OCI-LY1 (cell line): ENCODE results near the gene TBL1Y.
"Not testable (repeated sequence)": the region's sequence is repeated elsewhere in the genome, so short reads cannot be mapped to it uniquely, and the experiment has no call there.

Source experiments
- H2AFZ ChIP-seq: fragments of 200-600 bp; sonication (generic), shearing (Covaris generic); 2 replicates; pipeline ENCODE4 v1.6.0; 2014; ENCODE audit warnings: antibody characterized with exemption, mild to moderate bottlenecking, low read length
- H3F3A ChIP-seq: fragments of 200-600 bp; sonication (generic), shearing (Covaris generic); 2 replicates; pipeline ENCODE4 v1.6.0; 2014; ENCODE audit warnings: mild to moderate bottlenecking, antibody characterized with exemption, low read length, moderate library complexity; ENCODE audit not compliant: insufficient read depth
- H3K27ac ChIP-seq: fragments of 200-600 bp; sonication (generic); 2 replicates; pipeline ENCODE4 v1.5.1; 2014; ENCODE audit warnings: low read length, mixed run types, mild to moderate bottlenecking, low read depth; ENCODE audit not compliant: poor library complexity, severe bottlenecking
- H3K27me3 ChIP-seq: fragments of 200-600 bp; sonication (generic); 2 replicates; pipeline ENCODE4 v1.6.0; 2014; ENCODE audit warnings: antibody characterized with exemption, mild to moderate bottlenecking, low read length, moderate library complexity; ENCODE audit not compliant: insufficient read depth
- H3K36me3 ChIP-seq: fragments of 200-600 bp; sonication (generic); 2 replicates; pipeline ENCODE4 v1.6.1; 2014; ENCODE audit warnings: mild to moderate bottlenecking, antibody characterized with exemption, low read length, moderate library complexity, mixed read lengths; ENCODE audit not compliant: insufficient read depth
- H3K4me1 ChIP-seq: fragments of 200-600 bp; sonication (generic); 2 replicates; pipeline ENCODE4 v1.5.1; 2014; ENCODE audit warnings: mild to moderate bottlenecking, low read length, moderate library complexity; ENCODE audit not compliant: insufficient read depth, severe bottlenecking
- H3K4me2 ChIP-seq: fragments of 200-600 bp; sonication (generic), shearing (Covaris generic); 2 replicates; pipeline ENCODE4 v1.6.1; 2014; ENCODE audit warnings: low read length
- H3K4me3 ChIP-seq: fragments of 200-600 bp; sonication (generic); 2 replicates; pipeline ENCODE4 v1.5.1; 2014; ENCODE audit warnings: low read length, low read depth, mild to moderate bottlenecking, mixed read lengths; ENCODE audit not compliant: poor library complexity, severe bottlenecking
- H3K79me2 ChIP-seq: fragments of 200-600 bp; shearing (Covaris generic); 2 replicates; pipeline ENCODE4 v1.6.1; 2016; ENCODE audit warnings: mixed run types, low read length, mixed read lengths; ENCODE audit not compliant: insufficient read depth
- H3K9ac ChIP-seq: fragments of 200-600 bp; sonication (generic), shearing (Covaris generic); 2 replicates; pipeline ENCODE4 v1.6.1; 2014; ENCODE audit warnings: mild to moderate bottlenecking, low read length, mixed read lengths
- H3K9me2 ChIP-seq: fragments of 200-600 bp; sonication (generic), shearing (Covaris generic); 2 replicates; pipeline ENCODE4 v1.6.1; 2014; ENCODE audit warnings: low read depth, mild to moderate bottlenecking, low read length, mixed read lengths
- H3K9me3 ChIP-seq: fragments of 200-600 bp; shearing (Covaris generic); 2 replicates; pipeline ENCODE4 v1.6.1; 2014; ENCODE audit warnings: low read length, mixed read lengths
- H4K20me1 ChIP-seq: fragments of 200-600 bp; sonication (generic), shearing (Covaris generic); 2 replicates; pipeline ENCODE4 v1.6.0; 2016; ENCODE audit warnings: mild to moderate bottlenecking, low read length; ENCODE audit not compliant: insufficient read depth
- CTCF ChIP-seq: fragments of 200-600 bp; sonication (generic), shearing (Covaris generic); IDR thresholded peaks from 2 replicates; pipeline ENCODE4 v1.5.1; 2017; ENCODE audit warnings: mild to moderate bottlenecking, antibody characterized with exemption, low read length, moderate library complexity, mixed read lengths
- EZH2 ChIP-seq: fragments of 200-600 bp; sonication (generic), shearing (Covaris generic); IDR thresholded peaks from 2 replicates; pipeline ENCODE4 v1.8.0; 2017; ENCODE audit warnings: borderline replicate concordance, mixed run types, mild to moderate bottlenecking, antibody characterized with exemption, low read length, moderate library complexity, mixed read lengths

The TBL1Y gene

GRCh38 chrY:7078725-7079124, 168.2 kb downstream of the TBL1Y start:
- Histone ChIP-seq H3K9me3 (no peaks in the 10 kb centered on the region), H3K36me3 (0 out of 2 replicates have a peak, but pooled peaks cover 5% of the 10 kb centered on the region)

GRCh38 chrY:7080548-7080947, 170.1 kb downstream of the TBL1Y start:
- not testable (repeated sequence) for H3K36me3 ChIP-seq, H3F3A ChIP-seq, H3K9me3 ChIP-seq, H2AFZ ChIP-seq, H3K9me2 ChIP-seq, H3K79me2 ChIP-seq, H3K4me2 ChIP-seq, H3K27ac ChIP-seq, H3K27me3 ChIP-seq, H3K4me1 ChIP-seq, H3K4me3 ChIP-seq, H4K20me1 ChIP-seq, H3K9ac ChIP-seq

More at GRCh38 chrY:7078725-7079124, 168.2 kb downstream of the TBL1Y start:
- H3K4me2 ChIP-seq = no peak overlapping the region
- no peaks in the 10 kb centered on the region for H4K20me1 ChIP-seq
- no peak for TF ChIP-seq EZH2
- no peak for TF ChIP-seq CTCF
- H2AFZ ChIP-seq = no peak overlapping the region
- no peak overlapping the region for H3K9ac ChIP-seq
- no peak overlapping the region for H3K4me3 ChIP-seq
- H3F3A ChIP-seq = no peaks in the 10 kb centered on the region
- H3K4me1 ChIP-seq = no peaks in the 10 kb centered on the region
- no peaks in the 10 kb centered on the region for H3K79me2 ChIP-seq
- H3K27ac ChIP-seq = no peak overlapping the region
- no peaks in the 10 kb centered on the region for H3K27me3 ChIP-seq
- no peaks in the 10 kb centered on the region for H3K9me2 ChIP-seq

- H3K9ac ChIP-seq = no peak overlapping the region; the same call in 1 of the 2 replicates
- peaks cover 9% of the 10 kb centered on the region; the same call in 1 of the 2 replicates for H3K36me3 ChIP-seq
- no peak overlapping the region for H2AFZ ChIP-seq
- H3K79me2 ChIP-seq = no peaks in the 10 kb centered on the region
- no peaks in the 10 kb centered on the region for H3K9me3 ChIP-seq
- no peaks in the 10 kb centered on the region for H3F3A ChIP-seq
- H4K20me1 ChIP-seq = no peaks in the 10 kb centered on the region
- H3K4me2 ChIP-seq = peak overlapping the region; percentile 39; the same call in 1 of the 2 replicates
- peaks cover 9% of the 10 kb centered on the region for H3K4me1 ChIP-seq
- no peak overlapping the region for H3K4me3 ChIP-seq
- no peaks in the 10 kb centered on the region for H3K9me2 ChIP-seq
- H3K27ac ChIP-seq = peak overlapping the region; percentile 56
- peak; percentile 70 for TF ChIP-seq CTCF
- no peak for TF ChIP-seq EZH2
- H3K27me3 ChIP-seq = no peaks in the 10 kb centered on the region
Observed at GRCh38 chrY:7085606-7086005, 175.1 kb downstream of the TBL1Y start.

- no peaks in the 10 kb centered on the region for H3K9me3 ChIP-seq
- no peak overlapping the region for H2AFZ ChIP-seq
- peaks cover 2% of the 10 kb centered on the region; the same call in 1 of the 2 replicates for H3K36me3 ChIP-seq
- H3K27ac ChIP-seq = no peak overlapping the region
- no peak overlapping the region for H3K4me2 ChIP-seq
- H3K9ac ChIP-seq = no peak overlapping the region
- no peaks in the 10 kb centered on the region for H3K9me2 ChIP-seq
- H3K27me3 ChIP-seq = no peaks in the 10 kb centered on the region
- no peaks in the 10 kb centered on the region for H3K79me2 ChIP-seq
- TF ChIP-seq EZH2 (no peak), CTCF (peak; percentile 22; the same call in 1 of the 2 replicates)
- no peak overlapping the region for H3K4me3 ChIP-seq
- H3F3A ChIP-seq = no peaks in the 10 kb centered on the region
- H3K4me1 ChIP-seq = no peaks in the 10 kb centered on the region
- H4K20me1 ChIP-seq = no peaks in the 10 kb centered on the region
Observed at GRCh38 chrY:7092836-7093235, 182.3 kb downstream of the TBL1Y start.
